Measurements from ENCODE around the gene ZNF747.
A peak's percentile ranks its signal among the peaks of the same experiment; 100 is the strongest.

DNA sequence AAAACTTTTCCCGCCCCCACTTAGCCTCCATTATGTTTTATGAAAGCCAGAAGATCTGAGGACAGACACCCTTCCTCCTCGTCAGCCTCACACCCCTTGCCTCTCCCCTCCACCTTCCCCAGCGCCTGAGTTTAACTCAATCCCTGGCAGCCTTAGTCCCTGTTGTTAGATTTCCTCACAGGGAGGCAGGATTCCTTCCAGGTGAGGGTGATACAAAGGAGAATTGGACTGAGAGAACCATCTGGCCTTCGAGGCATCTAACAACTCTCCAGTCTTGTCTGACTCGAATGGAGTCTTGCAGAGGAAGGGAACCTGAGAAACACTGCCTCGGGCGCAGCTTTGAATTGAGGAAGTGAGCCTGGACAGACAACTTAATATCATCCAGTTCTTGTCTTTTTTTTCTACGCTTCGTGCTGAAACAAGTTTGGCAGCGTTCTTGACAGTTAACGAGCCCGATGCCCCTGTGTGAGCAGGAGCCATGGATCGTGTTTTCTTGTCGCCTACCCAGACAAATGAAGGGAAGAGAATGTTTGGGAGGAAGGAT, 7.0 kb downstream of the ZNF747 start:
- TF ChIP-seq EZH2 (IDR thresholded peaks at IDR 0.05; ENCODE audit: borderline replicate concordance, control insufficient read depth, low read depth, low read length) = no peak
- 0 out of 2 replicates have a peak, but pooled peaks have one; percentile 45 for TF ChIP-seq NBN (IDR thresholded peaks at IDR 0.05)
- no peak for TF ChIP-seq CTCF (IDR thresholded peaks at IDR 0.05 in 2 of 3, conservative IDR thresholded peaks at IDR 0.05 in 1 of 3; ENCODE audit: control insufficient read depth in 2 of 3, extremely low read depth in 1 of 3, insufficient read depth in 1 of 3, low read depth in 3 of 3, low read length in 3 of 3)
- TF ChIP-seq MAX (IDR thresholded peaks at IDR 0.05; ENCODE audit: low read depth, low read length) = no peak
